Right kidney (tissue), 1 donor: ENCODE data around the gene ITGB3BP.
"Not testable (repeated sequence)": the region's sequence is repeated elsewhere in the genome, so short reads cannot be mapped to it uniquely, and the experiment has no call there.

Experiments used
- DNase-seq: peaks from one replicate; pipeline ENCODE4 v3.0.0-alpha.2; 2016

The ITGB3BP gene

DNA sequence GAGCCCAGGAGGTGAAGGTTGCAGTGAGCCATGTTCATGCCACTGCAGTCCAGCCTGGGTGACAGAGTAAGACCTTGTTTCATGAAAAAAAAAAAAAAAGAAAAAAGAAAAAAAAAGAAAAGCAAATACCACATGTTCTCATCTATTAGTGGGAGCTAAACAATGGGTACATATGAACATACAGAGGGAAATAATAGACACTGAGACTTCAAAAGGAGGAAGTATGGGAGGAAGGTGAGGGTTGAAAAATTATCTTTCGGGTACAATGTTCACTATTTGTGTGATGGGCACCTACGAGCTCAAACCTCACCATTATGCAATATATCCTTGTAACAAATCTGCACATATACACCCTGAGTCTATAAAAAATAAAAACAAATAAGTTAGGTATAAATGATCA, 6.4 kb downstream of the ITGB3BP start:
- no peak for DNase-seq

- DNase-seq: no peak
Observed at GRCh38 chr1:63512584-63512983, 10.4 kb downstream of the ITGB3BP start.

DNA sequence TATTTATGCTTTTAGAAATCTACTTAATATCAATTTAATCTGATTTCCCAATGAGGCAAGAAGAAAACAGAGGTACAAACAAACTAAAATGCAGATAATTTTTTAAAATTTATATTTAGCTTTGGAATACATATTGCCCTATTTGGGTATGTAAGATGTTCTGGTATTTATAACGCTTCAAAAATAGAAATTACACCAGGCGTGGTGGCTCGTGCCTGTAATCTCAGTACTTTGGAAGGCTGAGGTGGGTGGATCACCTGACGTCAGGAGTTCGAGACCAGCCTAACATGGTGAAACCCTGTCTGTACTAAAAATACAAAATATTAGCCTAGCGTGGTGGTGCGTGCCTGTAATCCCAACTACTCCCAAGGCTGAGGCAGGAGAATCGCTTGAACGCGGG, 13.3 kb downstream of the ITGB3BP start:
- DNase-seq: no peak

DNA sequence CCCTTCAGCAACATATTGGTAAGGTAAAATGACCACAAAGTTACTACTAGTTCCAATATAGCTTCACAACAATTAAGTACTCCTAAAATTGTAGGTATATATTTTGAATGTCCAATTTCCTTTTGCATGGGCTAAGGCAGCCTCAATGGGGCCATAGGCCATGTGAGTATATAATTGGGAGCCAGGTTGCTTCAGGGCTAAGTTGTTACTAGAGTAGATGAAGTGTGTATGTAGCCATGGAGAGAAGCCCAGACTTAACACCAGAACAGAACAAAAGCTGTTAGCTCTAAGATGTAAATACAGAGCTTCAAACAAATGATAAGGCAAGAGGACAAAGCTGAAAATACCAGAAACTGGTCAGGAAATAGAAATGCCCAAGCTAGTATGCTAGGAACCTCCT, 16.2 kb downstream of the ITGB3BP start:
- DNase-seq: no peak

DNA sequence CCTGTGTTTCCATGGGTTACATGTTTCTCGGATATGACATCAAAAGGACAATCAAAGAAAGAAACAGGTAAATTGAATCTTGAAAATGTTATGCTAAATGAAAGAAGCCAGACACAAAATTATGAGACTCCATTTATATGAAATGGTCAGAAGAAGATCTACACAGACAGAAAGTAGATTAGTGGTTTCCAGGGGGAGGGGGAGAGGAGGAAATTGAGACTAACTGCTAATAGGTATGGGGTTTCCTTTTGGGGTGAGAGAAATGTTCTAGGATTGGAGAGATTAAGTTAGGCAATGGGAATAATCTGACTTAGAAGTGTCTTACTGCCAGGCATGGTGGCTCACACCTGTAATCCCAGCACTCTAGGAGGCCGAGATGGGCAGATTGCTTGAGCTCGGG, 21.8 kb downstream of the ITGB3BP start:
- DNase-seq: no peak

DNA sequence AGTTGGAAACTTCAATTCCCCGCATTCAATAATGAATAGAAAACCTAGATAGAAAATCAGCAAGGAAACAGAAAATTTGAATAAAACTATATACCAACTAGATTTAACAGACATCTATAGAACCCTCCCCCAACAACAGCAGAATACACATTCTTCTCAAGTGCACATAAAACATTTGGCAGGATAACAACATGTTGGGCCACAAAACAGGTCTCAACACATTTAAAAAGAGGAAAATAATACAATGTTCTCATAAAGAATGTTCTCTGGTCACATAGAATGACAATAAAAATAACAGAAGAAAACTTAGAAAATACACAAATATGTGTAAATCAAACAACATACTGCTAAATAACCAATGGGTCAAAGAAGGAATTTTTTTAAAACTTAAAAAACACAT, 24.9 kb downstream of the ITGB3BP start:
- no peak for DNase-seq

- DNase-seq: no peak
Observed at GRCh38 chr1:63497577-63497976, 25.4 kb downstream of the ITGB3BP start.

DNA sequence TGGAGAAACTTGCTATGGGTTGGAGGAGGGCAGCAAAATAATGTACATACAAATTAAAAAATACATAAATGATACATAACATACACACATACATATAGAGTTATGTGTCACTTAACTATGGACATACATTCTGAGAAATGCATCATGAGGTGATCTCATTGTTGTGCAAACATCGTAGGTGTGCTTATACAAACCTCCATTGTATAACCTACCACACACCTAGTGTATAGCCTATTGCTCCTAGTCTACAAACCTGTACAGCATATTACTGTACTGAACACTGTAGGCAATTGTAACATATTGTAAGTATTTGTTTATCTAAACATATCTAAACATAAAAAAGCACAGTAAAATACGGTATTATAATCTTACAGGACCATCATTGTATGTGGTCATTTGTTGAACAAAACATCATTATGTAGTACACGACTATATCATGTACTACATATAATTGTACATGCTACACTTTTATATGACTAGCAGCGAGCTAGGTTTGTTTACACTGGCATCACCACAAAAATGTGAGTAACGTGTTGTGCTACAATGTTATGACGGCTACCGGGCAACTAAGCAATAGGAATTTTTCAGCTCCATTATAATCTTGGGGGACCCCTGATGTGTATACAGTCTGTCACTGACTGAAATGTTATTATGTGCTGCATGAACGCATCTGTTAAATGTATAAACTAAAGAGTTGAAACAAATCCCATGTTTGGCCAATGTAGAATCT, 35.5 kb downstream of the ITGB3BP start:
- no peak for DNase-seq

DNA sequence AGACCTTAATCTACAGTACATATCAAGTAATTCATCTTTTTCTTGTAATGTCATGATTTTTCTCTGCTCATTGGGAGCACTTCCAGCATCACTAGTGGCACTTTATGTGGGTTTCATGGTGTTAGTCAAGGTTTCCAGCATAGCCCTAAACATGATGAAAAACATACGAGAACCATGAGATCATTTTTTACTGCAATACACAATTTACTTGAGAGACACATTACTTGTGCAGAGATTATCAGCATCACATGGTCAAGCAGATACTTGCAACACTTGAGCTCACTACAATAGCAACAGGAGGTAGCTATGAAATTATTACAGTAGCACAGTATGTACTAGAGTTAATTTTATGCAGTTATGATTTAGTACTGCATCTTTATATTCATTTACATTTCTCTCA, 36.4 kb downstream of the ITGB3BP start:
- no peak for DNase-seq

DNA sequence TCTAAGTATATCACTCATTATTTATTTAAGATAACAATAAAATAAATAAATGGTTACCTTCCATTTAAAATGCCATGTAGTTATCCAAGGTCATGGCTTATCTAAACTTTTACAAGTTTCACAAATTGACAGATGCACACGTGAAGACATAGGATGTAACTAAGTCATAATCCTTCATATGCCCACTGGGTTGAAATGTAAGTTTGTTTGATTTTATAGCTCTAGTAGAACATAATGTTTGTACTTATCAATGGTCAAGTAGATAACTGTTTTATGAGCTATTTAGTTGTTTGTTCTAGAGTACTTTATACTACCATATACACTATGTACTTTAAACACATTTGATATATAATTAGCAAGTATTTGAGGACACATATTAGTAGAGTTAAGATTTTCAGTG, 43.0 kb downstream of the ITGB3BP start:
- DNase-seq: no peak

- no peak for DNase-seq
Observed at GRCh38 chr1:63475761-63476160, 47.3 kb downstream of the ITGB3BP start.

GRCh38 chr1:63468683-63469082, 54.3 kb downstream of the ITGB3BP start:
- not testable (repeated sequence) for DNase-seq

DNA sequence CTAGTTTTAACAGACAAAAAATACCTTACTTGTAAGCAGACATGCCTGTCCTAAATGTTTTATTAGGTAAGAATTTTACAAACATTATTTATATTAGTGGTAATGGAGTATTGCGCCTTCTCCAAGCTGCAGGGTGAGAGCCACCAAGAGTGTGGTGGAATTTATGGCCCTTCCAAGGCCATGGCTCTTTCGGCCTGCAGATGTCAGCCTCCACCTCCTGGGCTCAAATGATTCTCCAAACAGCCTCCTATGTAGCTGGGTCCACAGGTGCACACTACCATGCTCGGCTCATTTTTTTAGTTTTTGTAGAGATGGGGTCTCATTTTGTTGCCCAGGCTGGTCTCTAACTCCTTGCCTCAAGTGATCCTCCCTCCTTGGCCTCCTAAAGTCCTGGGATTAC, 56.3 kb downstream of the ITGB3BP start:
- DNase-seq: no peak

DNA sequence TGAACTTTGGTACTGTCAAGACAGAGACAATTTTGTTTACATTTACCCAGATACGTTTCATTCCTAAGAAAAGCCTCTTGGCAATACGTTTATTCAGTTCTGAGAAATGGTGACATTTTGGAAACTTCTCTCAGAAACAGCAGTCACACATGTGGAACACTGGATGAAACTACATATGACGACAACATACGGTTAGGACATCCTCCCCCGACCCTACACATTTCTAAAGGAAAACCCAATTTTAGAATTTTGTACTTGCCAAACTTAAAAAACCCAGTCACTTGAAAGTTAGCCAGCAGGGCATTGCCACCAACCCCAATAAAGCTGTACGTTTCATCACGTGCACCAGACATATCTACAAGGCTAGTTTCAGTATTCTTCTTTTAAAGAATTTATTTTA, 56.8 kb downstream of the ITGB3BP start:
- DNase-seq: no peak

- no peak for DNase-seq
Observed at GRCh38 chr1:63463248-63463647, 59.8 kb downstream of the ITGB3BP start.

DNA sequence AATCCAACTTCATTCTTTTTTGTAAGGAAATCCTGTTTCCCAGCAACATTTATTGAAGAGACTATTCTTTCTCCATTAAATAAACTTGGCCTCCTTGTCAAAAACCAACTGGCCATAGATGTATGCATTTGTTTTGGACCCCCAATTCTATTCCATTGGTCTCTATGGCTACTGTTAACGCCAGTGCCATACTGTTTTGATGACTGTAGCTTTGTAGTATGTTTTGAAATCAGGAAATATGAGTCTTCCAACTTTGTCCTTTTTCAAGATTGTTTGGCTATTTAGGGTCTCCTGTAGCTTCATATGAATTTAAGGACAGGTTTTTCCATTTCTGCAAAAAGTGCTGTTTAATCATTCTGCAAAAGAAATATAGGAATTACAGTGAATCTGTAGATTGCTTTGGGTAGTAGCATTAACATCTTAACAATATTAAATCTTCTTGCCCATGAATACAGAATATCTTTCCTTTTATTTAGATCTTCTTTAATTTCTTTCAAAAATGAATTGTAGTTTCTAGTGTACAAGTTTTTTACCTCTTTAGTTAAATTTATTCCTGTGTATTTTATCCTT, 61.3 kb downstream of the ITGB3BP start:
- no peak for DNase-seq

DNA sequence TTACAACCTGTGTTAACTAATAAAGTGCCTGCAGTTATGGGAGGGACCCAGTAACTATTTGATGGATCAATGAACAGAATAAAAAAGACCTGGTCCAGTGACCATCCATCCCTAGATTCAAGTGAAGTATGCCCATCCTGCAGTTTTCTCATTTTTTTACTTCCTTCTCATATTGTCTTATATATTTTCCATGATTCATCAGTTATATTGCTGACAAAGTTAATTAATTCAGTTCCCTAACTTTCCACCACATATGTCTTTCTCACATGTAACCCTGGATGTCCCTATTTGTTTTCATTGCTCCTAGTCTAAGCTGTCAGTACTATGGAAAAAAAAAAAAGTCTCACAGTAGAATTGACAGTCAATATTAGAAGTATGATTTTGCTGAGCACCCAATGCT, 64.3 kb downstream of the ITGB3BP start:
- no peak for DNase-seq

- no peak for DNase-seq
Observed at GRCh38 chr1:63454269-63454668, 68.8 kb downstream of the ITGB3BP start.

DNA sequence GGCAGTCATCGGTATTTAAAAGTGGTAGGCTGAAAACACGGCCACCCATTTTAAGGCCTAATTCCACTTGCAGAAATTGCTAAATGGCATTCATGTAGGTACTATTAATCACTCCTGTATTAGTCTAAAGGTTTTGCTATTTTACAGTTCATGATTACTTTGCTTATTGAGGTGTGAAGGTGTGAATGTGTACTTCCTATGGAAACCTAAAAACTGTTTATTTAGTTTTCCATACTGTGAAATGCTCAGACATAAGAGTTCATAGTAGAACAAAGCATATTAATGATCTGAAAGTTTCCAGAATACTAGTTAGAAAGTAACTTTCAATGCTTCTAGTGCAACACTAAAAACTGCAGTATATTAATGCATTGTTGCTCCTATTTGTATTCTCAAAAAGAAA, 69.8 kb downstream of the ITGB3BP start:
- DNase-seq: no peak

- DNase-seq: no peak
Observed at GRCh38 chr1:63450416-63450815, 72.6 kb downstream of the ITGB3BP start.

- no peak for DNase-seq
Observed at GRCh38 chr1:63448731-63449246, 74.2 kb downstream of the ITGB3BP start.

DNA sequence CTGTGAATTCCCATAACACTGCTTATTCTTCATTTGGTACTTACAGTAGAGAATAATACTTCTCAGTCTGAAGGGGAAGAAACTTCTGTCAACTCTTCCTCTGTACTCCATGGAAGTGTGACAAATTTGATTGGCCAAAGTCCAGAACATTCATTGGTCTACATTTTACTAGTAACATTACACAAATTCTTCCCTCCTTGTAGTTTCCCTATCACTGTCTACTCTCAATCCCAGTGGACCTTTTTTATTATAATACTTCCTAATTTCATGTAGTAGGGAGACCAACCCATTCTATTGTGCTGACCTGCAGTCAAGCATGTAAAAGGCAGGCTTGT, 80.9 kb downstream of the ITGB3BP start:
- no peak for DNase-seq

DNA sequence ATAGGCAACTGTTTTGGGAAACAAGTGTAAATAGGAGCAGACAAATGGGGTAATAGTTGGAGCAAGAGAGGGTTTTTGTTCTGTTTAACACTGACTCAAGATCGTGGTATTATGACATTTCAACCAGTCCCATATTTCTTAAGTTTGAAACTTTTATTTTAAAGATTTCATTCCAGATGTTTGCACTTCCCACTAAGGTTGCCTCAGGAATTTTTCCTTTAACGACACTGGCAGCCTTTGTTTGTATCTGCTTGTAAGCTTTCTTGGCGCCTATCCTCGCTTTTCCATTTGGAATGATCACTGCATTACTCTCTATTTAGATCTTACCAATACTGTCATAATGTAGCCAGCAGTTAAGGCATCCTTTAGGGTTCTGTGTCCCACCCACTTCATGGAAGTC, 87.9 kb downstream of the ITGB3BP start:
- no peak for DNase-seq

GRCh38 chr1:63429281-63429680, 93.7 kb downstream of the ITGB3BP start:
- DNase-seq: no peak

DNA sequence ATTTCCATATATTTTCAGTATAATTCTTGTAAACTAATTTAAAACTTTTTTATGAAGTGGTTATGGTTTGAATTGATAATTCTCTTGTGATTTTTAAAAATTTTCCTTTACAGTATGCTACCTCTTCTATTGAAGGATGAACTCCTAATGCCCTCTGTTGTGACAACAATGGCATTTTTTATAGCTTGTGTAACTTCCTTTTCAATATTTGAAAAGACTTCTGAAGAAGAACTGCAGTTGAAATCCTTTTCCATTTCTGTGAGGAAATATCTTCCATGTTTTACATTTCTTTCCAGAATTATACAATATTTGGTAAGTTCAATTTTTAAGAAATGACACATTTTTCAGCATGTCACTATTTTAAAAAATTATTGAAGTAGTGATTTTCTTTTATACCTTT, 94.2 kb downstream of the ITGB3BP start:
- DNase-seq: no peak
